ENCODE results near the gene PRAMEF14.
"Not testable (repeated sequence)": the region's sequence is repeated elsewhere in the genome, so short reads cannot be mapped to it uniquely, and the experiment has no call there.

- not testable (repeated sequence) for TF ChIP-seq CTCF, POLR2A (IDR thresholded peaks at IDR 0.05)
Observed at GRCh38 chr1:13393004-13393403, 46.1 kb upstream of the PRAMEF14 start.
